ENCODE data around the gene AIFM3. TPM values are rescaled to one million over a fixed set of nuclear protein-coding genes. Genes with fewer than 3 reads are reported as not detected.

The AIFM3 gene
- total and polyA plus RNA-seq, 2 of the 13 experiments (the other 11 are each of a cell fraction or from before 2014, with no cell fraction given) = 9.0 to 15.3 TPM

DNA sequence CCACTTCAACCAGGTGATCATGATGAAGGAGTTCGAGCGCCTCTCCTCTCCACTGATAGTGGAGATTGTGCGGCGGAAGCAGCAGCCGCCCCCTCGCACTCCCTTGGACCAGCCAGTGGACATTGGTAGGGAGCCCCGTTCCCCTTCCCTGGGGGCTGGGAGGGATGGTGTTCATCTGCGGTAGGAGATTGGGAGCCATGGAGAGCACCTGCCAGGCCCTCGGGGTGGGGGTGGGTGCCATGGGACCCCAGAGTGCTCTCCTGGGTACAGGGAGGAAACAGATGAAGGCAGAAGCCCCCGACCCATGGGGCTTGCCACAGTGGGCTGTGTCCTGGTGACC lies 27.8 kb downstream of the AIFM3 start:
- Histone ChIP-seq H3K27me3 (ENCODE audit: control insufficient read depth in 1 of 2, insufficient read depth in 2 of 2, low read length in 2 of 2) (no peaks in the 10 kb centered on the region), H3K9me3 (ENCODE audit: low read length) (no peaks in the 10 kb centered on the region), H3K4me3 (replicated peaks in 1 of 3; ENCODE audit: insufficient read depth in 1 of 3, low read depth in 2 of 3, low read length in 3 of 3) (no peak overlapping the region), H3K4me1 (ENCODE audit: insufficient read depth, low read length) (no peaks in the 10 kb centered on the region), H3K4me2 (ENCODE audit: low read depth, low read length) (no peak overlapping the region), H3K79me2 (ENCODE audit: insufficient read depth, low read length) (no peaks in the 10 kb centered on the region), H3K36me3 (replicated peaks in 1 of 2; ENCODE audit: control insufficient read depth in 1 of 2, insufficient read depth in 2 of 2, low read length in 2 of 2) (peaks cover 5 to 47% of the 10 kb centered on the region in 2 experiments), H2AFZ (ENCODE audit: low read length) (no peak overlapping the region), H4K20me1 (ENCODE audit: insufficient read depth, low read length) (no peaks in the 10 kb centered on the region), H3K9ac (ENCODE audit: insufficient read depth, low read depth, low read length) (no peak overlapping the region), H3K27ac (ENCODE audit: extremely low read length, insufficient read depth, low read length) (no peak overlapping the region)
- DNase-seq (ENCODE audit: low spot score) (no peak), ATAC-seq (no peak), FAIRE-seq (no peak)
- 100% methylated on average over 8 of the region's 10 CpGs for WGBS (ENCODE audit: low lambda C conversion rate)
- intact Hi-C loops (cut with micrococcal nuclease; ENCODE audit: unreplicated experiment) (no loop called here), in situ Hi-C loops (cut with HindIII; ENCODE audit: extremely low pct_ligation_motif_present, low pct_unique_long_range_greater_than_20kb) (no loop called here)
- no peak for TF ChIP-seq FOXP1 (IDR thresholded peaks at IDR 0.05)
- TF ChIP-seq FOXP1 (CRISPR knock-in tag; IDR thresholded peaks at IDR 0.05) = no peak
- TF ChIP-seq, protein P1, sequence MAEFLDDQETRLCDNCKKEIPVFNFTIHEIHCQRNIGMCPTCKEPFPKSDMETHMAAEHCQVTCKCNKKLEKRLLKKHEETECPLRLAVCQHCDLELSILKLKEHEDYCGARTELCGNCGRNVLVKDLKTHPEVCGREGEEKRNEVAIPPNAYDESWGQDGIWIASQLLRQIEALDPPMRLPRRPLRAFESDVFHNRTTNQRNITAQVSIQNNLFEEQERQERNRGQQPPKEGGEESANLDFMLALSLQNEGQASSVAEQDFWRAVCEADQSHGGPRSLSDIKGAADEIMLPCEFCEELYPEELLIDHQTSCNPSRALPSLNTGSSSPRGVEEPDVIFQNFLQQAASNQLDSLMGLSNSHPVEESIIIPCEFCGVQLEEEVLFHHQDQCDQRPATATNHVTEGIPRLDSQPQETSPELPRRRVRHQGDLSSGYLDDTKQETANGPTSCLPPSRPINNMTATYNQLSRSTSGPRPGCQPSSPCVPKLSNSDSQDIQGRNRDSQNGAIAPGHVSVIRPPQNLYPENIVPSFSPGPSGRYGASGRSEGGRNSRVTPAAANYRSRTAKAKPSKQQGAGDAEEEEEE (CRISPR knock-in tag; IDR thresholded peaks at IDR 0.05; ENCODE audit: borderline replicate concordance) = no peak
- TF ChIP-seq FLYWCH1 (CRISPR knock-in tag; IDR thresholded peaks at IDR 0.05) = no peak
- no peak for TF ChIP-seq ZMAT3 (CRISPR knock-in tag; conservative IDR thresholded peaks at IDR 0.05)
- TF ChIP-seq NFKBIZ (CRISPR knock-in tag; IDR thresholded peaks at IDR 0.05) = no peak
- TF ChIP-seq ZBTB38 (CRISPR knock-in tag; IDR thresholded peaks at IDR 0.05) = no peak
- no peak for TF ChIP-seq ZNF530 (CRISPR knock-in tag; IDR thresholded peaks at IDR 0.05; ENCODE audit: low read depth)
- no peak for TF ChIP-seq RBAK (CRISPR knock-in tag; IDR thresholded peaks at IDR 0.05)
- TF ChIP-seq SIN3B (IDR thresholded peaks at IDR 0.05; ENCODE audit: low read length) = no peak
- TF ChIP-seq JARID2 (CRISPR knock-in tag; IDR thresholded peaks at IDR 0.05; ENCODE audit: insufficient replicate concordance) = no peak
- TF ChIP-seq DPF2 (CRISPR knock-in tag; IDR thresholded peaks at IDR 0.05; ENCODE audit: borderline replicate concordance, low read depth) = no peak
- no peak for TF ChIP-seq PHF21A (CRISPR knock-in tag; IDR thresholded peaks at IDR 0.05)
- no peak for TF ChIP-seq KLF13 (CRISPR knock-in tag; IDR thresholded peaks at IDR 0.05)
- TF ChIP-seq, protein P2, sequence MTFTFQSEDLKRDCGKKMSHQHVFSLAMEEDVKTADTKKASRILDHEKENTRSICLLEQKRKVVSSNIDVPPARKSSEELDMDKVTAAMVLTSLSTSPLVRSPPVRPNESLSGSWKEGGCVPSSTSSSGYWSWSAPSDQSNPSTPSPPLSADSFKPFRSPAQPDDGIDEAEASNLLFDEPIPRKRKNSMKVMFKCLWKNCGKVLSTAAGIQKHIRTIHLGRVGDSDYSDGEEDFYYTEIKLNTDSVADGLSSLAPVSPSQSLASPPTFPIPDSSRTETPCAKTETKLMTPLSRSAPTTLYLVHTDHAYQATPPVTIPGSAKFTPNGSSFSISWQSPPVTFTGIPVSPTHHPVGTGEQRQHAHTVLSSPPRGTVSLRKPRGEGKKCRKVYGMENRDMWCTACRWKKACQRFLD (CRISPR knock-in tag; IDR thresholded peaks at IDR 0.05; ENCODE audit: borderline replicate concordance) = no peak
- TF ChIP-seq HMG20A (CRISPR knock-in tag; IDR thresholded peaks at IDR 0.05; ENCODE audit: borderline replicate concordance) = no peak
- TF ChIP-seq NPAS2 (CRISPR knock-in tag; IDR thresholded peaks at IDR 0.05; ENCODE audit: borderline replicate concordance) = no peak
- TF ChIP-seq ADNP (CRISPR knock-in tag; IDR thresholded peaks at IDR 0.05) = no peak
- TF ChIP-seq EEA1 (CRISPR knock-in tag; IDR thresholded peaks at IDR 0.05; ENCODE audit: borderline replicate concordance) = no peak
- BruUV-seq (replicated peaks) = no TSS peak
- ChIA-PET POLR2A (no interaction called here), CTCF (ENCODE audit: low intra/inter-chr PET ratio, low total read pairs) (no interaction called here)
